RWPE2 (cell line): ENCODE data around the gene MXRA8.

Experiments used
- ATAC-seq: fragments of 200-7000 bp; cut with Tn5 transposase; 3 replicates; pipeline ENCODE4 v1.9.1; 2021; ENCODE audit warnings: low read depth
- DNase-seq: peaks from one replicate; pipeline ENCODE4 v3.0.0-alpha.2; 2020; ENCODE audit warnings: low spot score
- H3K27ac ChIP-seq: fragments of 450-650 bp; 2 replicates; pipeline ENCODE4 v1.5.1; 2017; ENCODE audit warnings: mild to moderate bottlenecking; ENCODE audit not compliant: poor library complexity, severe bottlenecking
- H3K27me3 ChIP-seq: fragments of 250-450 bp; sonication (Bioruptor Pico); 2 replicates; pipeline ENCODE4 v1.5.1; 2021; ENCODE audit warnings: mild to moderate bottlenecking, moderate library complexity; ENCODE audit not compliant: insufficient read depth, poor library complexity, severe bottlenecking
- H3K36me3 ChIP-seq: fragments of 250-450 bp; sonication (Bioruptor Pico); 2 replicates; pipeline ENCODE4 v1.5.1; 2020; ENCODE audit warnings: low read depth, mild to moderate bottlenecking, moderate library complexity
- H3K4me1 ChIP-seq: fragments of 250-450 bp; sonication (Bioruptor Pico); 2 replicates; pipeline ENCODE4 v1.5.1; 2021; ENCODE audit warnings: mild to moderate bottlenecking, moderate library complexity; ENCODE audit not compliant: insufficient read depth, poor library complexity, severe bottlenecking
- H3K4me3 ChIP-seq: fragments of 250-450 bp; sonication (Bioruptor Pico); 2 replicates; pipeline ENCODE4 v1.5.1; 2021; ENCODE audit warnings: mild to moderate bottlenecking, moderate library complexity; ENCODE audit not compliant: severe bottlenecking
- H3K9me3 ChIP-seq: fragments of 250-450 bp; sonication (Bioruptor Pico); 2 replicates; pipeline ENCODE4 v1.5.1; 2021; ENCODE audit warnings: mild to moderate bottlenecking, moderate library complexity; ENCODE audit not compliant: severe bottlenecking
- TF ChIP-seq, protein P1 (sequence below): fragments of 450-650 bp; IDR thresholded peaks from one replicate; pipeline ENCODE4 v1.5.1; 2017; ENCODE audit warnings: mild to moderate bottlenecking, moderate library complexity; ENCODE audit not compliant: poor library complexity, severe bottlenecking

MXRA8 gene

DNA sequence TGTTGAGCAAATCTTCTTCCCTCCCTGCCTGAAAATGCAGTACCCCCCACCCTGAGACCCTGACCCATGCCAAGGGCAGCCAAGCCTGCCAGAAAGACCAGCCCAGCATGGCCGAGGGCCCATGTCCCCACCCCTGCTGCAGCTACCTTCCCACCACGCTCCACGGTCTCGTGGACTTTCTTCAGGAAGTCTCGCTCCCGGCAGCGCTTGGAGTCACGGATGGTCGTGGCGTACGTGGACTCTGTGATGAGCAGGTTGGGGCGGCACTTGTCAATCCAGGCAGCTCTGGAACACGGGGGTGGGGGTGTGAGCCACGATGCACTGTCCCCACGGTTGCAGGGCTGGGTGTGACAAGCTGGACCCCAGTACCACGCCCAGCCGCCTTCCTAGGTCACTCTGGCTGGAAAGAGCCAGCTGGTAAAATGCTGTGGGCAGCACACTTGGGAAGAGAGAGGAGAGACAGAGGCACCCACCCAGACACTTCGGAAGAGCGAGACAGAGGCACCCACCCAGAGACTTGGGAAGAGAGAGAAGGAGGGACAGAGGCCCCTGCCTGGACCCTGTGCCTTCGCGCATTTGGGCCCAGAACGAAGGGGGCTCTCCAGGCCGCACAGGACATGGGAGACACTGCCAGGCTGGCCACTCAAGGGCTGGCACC is 43.5 kb downstream of the MXRA8 start:
- Histone ChIP-seq H3K4me1 (peaks cover 6% of the 10 kb centered on the region), H3K9me3 (no peaks in the 10 kb centered on the region), H3K27ac (no peak overlapping the region), H3K36me3 (peaks cover 85% of the 10 kb centered on the region), H3K4me3 (no peak overlapping the region), H3K27me3 (no peaks in the 10 kb centered on the region)
- TF ChIP-seq, protein P1, sequence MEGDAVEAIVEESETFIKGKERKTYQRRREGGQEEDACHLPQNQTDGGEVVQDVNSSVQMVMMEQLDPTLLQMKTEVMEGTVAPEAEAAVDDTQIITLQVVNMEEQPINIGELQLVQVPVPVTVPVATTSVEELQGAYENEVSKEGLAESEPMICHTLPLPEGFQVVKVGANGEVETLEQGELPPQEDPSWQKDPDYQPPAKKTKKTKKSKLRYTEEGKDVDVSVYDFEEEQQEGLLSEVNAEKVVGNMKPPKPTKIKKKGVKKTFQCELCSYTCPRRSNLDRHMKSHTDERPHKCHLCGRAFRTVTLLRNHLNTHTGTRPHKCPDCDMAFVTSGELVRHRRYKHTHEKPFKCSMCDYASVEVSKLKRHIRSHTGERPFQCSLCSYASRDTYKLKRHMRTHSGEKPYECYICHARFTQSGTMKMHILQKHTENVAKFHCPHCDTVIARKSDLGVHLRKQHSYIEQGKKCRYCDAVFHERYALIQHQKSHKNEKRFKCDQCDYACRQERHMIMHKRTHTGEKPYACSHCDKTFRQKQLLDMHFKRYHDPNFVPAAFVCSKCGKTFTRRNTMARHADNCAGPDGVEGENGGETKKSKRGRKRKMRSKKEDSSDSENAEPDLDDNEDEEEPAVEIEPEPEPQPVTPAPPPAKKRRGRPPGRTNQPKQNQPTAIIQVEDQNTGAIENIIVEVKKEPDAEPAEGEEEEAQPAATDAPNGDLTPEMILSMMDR = no peak
- DNase-seq (no peak), ATAC-seq (no peak)

DNA sequence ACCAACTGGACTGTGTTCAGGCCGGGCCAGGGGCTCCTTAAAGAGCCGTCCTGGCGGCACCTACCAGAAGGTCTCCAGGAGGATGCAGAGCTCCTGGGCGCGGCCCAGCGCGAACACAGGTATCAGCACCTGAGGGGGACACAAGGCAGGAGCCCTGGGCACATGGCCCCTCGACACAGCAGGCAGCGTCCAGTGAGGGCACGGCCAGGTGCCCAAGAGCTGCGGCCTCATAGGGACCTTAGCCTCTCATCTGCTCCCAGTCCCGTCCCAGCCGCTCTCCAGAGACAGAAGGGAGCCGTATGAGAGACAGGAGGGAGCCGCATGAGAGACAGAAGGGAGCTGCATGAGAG is 44.1 kb downstream of the MXRA8 start:
- no peaks in the 10 kb centered on the region for H3K27me3 ChIP-seq
- ATAC-seq (no peak), DNase-seq (no peak)
- H3K27ac ChIP-seq = no peak overlapping the region
- H3K4me1 ChIP-seq = peaks cover 6% of the 10 kb centered on the region
- no peak overlapping the region for H3K4me3 ChIP-seq
- no peaks in the 10 kb centered on the region for H3K9me3 ChIP-seq
- TF ChIP-seq, protein P1 = no peak
- H3K36me3 ChIP-seq = peaks cover 82% of the 10 kb centered on the region

DNA sequence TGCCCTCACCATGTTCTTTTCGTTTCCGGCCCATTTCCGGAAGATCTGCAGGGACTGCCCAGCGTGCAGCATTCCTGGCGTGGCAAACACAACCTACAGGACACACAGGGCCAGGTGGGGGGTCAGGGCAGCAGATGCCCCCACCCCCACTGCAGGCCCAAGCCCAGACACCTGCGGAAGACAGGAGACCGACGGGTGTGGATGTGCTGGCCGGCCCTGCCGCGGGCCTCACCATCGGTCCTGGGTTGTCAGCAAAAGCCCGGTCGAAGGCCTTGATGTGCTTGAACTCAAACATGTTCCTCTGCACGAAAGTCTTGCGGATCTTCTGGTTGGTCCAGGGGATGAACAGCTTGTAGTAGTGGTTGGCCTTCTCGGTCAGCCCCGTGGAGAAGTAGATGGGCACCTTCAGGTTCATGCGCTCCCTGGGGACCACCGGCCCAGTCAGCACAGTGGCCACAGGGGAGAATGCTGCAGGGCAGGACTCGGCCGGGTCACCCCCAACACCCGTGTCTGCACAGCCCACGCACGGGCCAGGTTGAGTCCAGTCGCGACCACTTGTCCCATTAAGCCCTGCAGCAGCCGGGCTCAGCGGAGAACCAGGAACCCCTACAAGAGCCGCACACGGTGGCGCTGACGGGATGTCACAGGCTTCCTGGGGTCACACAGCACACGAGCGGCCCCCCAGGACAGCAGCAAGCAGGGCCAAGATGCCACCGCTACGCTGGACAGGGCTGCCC is 44.7 kb downstream of the MXRA8 start:
- Histone ChIP-seq H3K27me3 (no peaks in the 10 kb centered on the region), H3K36me3 (peaks cover 77% of the 10 kb centered on the region), H3K9me3 (no peaks in the 10 kb centered on the region), H3K4me3 (no peak overlapping the region), H3K27ac (no peak overlapping the region), H3K4me1 (peaks cover 6% of the 10 kb centered on the region)
- TF ChIP-seq, protein P1 = no peak
- ATAC-seq = no peak
- DNase-seq = no peak

DNA sequence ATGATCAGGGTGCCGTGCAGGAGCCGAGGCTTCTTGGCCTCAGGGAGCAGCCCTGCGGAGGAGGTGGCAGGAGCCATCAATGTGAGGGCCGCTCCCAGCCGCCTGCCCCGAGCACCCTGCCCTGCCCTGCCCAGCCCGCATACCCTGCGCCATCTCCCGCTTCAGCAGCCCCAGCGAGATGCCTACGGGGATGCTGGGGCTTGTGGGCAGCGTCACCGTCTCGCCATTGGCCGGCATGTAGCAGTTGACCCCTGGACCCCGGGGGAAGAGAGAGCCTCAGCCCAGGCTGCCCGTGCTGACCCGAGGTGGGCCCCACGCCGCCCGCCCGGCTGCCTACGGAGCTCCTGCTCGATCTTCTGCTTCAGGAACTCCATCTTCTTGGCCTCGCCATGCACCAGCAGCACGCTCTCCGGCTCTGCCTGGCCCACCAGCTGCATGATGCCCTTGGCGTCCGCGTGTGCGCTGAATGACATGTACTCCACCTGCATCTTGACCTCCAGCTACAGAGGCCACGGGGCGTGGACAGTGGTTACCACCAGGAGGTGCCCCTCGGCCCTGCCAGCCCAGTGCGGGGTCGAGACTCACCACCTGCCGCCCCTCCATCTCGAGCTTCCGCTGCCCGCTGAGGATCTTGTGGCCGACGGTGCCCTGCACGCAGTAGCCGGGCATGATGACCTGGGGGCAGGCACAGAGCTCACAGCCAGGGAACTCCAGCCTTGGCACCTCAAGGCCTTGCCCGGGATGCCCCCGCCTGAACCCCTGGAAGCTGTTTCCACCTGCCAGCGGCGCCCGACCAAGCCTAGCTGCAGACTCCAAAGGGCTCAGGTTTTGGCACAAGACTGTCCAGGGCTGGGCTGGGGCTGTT is 45.7 kb downstream of the MXRA8 start:
- Histone ChIP-seq H3K36me3 (peaks cover 73% of the 10 kb centered on the region), H3K4me1 (no peaks in the 10 kb centered on the region), H3K27ac (no peak overlapping the region), H3K27me3 (no peaks in the 10 kb centered on the region), H3K9me3 (no peaks in the 10 kb centered on the region), H3K4me3 (no peak overlapping the region)
- ATAC-seq (no peak), DNase-seq (no peak)
- TF ChIP-seq, protein P1 = no peak
